BE2C (cell line): Measurements from ENCODE around the gene ASNSD1.
"Not testable (repeated sequence)": the region's sequence is repeated elsewhere in the genome, so short reads cannot be mapped to it uniquely, and the experiment has no call there.

Experiments used
- DNase-seq: peaks from one replicate; pipeline ENCODE4 v3.0.0-alpha.2; 2020
- H3K27me3 ChIP-seq: fragments of 250-450 bp; sonication (Bioruptor Pico); 2 replicates; pipeline ENCODE4 v1.5.1; 2020; ENCODE audit warnings: mild to moderate bottlenecking
- H3K36me3 ChIP-seq: fragments of 250-450 bp; sonication (Bioruptor Pico); 2 replicates; pipeline ENCODE4 v1.5.1; 2020; ENCODE audit warnings: mild to moderate bottlenecking
- H3K4me1 ChIP-seq: fragments of 250-450 bp; sonication (Bioruptor Pico); 2 replicates; pipeline ENCODE4 v1.5.1; 2020
- H3K4me3 ChIP-seq: 2 replicates; pipeline ENCODE4 v1.5.1; 2011; ENCODE audit warnings: low read depth, low read length
- H3K9me3 ChIP-seq: fragments of 250-450 bp; sonication (Bioruptor Pico); 2 replicates; pipeline ENCODE4 v1.5.1; 2020
- CTCF ChIP-seq: IDR thresholded peaks from 2 replicates; pipeline ENCODE4 v1.5.1; 2012; ENCODE audit warnings: mild to moderate bottlenecking, low read depth, low read length

ASNSD1 gene

GRCh38 chr2:189641002-189641401 is 20.3 kb upstream of the ASNSD1 start:
- no peak overlapping the region for H3K4me3 ChIP-seq
- no peaks in the 10 kb centered on the region for H3K4me1 ChIP-seq
- TF ChIP-seq CTCF, result no peak
- DNase-seq, result no peak
- no peaks in the 10 kb centered on the region for H3K9me3 ChIP-seq
- no peaks in the 10 kb centered on the region for H3K36me3 ChIP-seq
- H3K27me3 ChIP-seq, result no peaks in the 10 kb centered on the region

- no peaks in the 10 kb centered on the region for H3K36me3 ChIP-seq
- no peaks in the 10 kb centered on the region for H3K4me1 ChIP-seq
- no peaks in the 10 kb centered on the region for H3K9me3 ChIP-seq
- H3K27me3 ChIP-seq, result no peaks in the 10 kb centered on the region
- no peak overlapping the region for H3K4me3 ChIP-seq
- DNase-seq, result no peak
- TF ChIP-seq CTCF, result no peak
Measured at GRCh38 chr2:189641590-189641989, 19.7 kb upstream of the ASNSD1 start.

GRCh38 chr2:189646521-189646920 is 14.7 kb upstream of the ASNSD1 start:
- H3K4me3 ChIP-seq, result no peak overlapping the region
- no peak for DNase-seq
- H3K36me3 ChIP-seq, result no peaks in the 10 kb centered on the region
- H3K27me3 ChIP-seq, result no peaks in the 10 kb centered on the region
- H3K4me1 ChIP-seq, result no peaks in the 10 kb centered on the region
- no peak for TF ChIP-seq CTCF
- no peaks in the 10 kb centered on the region for H3K9me3 ChIP-seq

- no peak overlapping the region for H3K4me3 ChIP-seq
- H3K9me3 ChIP-seq, result no peaks in the 10 kb centered on the region
- no peak for TF ChIP-seq CTCF
- no peaks in the 10 kb centered on the region for H3K27me3 ChIP-seq
- DNase-seq, result no peak
- H3K4me1 ChIP-seq, result no peaks in the 10 kb centered on the region
- H3K36me3 ChIP-seq, result no peaks in the 10 kb centered on the region
Measured at GRCh38 chr2:189648846-189649509, 12.3 kb upstream of the ASNSD1 start.

- no peak for TF ChIP-seq CTCF
- H3K4me3 ChIP-seq, result no peak overlapping the region
- DNase-seq, result no peak
Measured at GRCh38 chr2:189651284-189651683, 10.0 kb upstream of the ASNSD1 start.

GRCh38 chr2:189653464-189653863 is 7.8 kb upstream of the ASNSD1 start:
- not testable (repeated sequence) for H3K4me3 ChIP-seq

More at GRCh38 chr2:189651284-189651683, 10.0 kb upstream of the ASNSD1 start:
- Histone ChIP-seq H3K36me3 (no peaks in the 10 kb centered on the region), H3K27me3 (no peaks in the 10 kb centered on the region), H3K9me3 (no peaks in the 10 kb centered on the region), H3K4me1 (no peaks in the 10 kb centered on the region)

More at GRCh38 chr2:189653464-189653863, 7.8 kb upstream of the ASNSD1 start:
- not testable (repeated sequence) for H3K4me1 ChIP-seq, H3K9me3 ChIP-seq, H3K27me3 ChIP-seq, DNase-seq, H3K36me3 ChIP-seq
